Mesenchymal stem cell (in vitro differentiated cells and primary cell): ENCODE measurements around the gene NEDD8.
A peak's percentile ranks its signal among the peaks of the same experiment; 100 is the strongest.

Source experiments
- DNase-seq: peaks from one replicate; pipeline ENCODE4 v3.0.0-alpha.2; 2013
- H2AFZ ChIP-seq: one replicate; pipeline ENCODE4 v1.6.1; 2013; ENCODE audit warnings: low read depth, mild to moderate bottlenecking, control low read depth, inconsistent platforms, low read length, moderate library complexity
- H2AK5ac ChIP-seq: 2 replicates; pipeline ENCODE4 v1.6.1; 2013; ENCODE audit warnings: low read length, moderate library complexity, mild to moderate bottlenecking, inconsistent platforms; ENCODE audit not compliant: severe bottlenecking
- H2BK120ac ChIP-seq: one replicate; pipeline ENCODE4 v1.6.1; 2013; ENCODE audit warnings: low read depth, mild to moderate bottlenecking, inconsistent platforms, low read length, moderate library complexity
- H2BK12ac ChIP-seq, 2 experiments: one replicate each; pipeline ENCODE4 v1.6.1; 2013; ENCODE audit warnings: inconsistent platforms in 2 of 2, low read length in 2 of 2, mild to moderate bottlenecking in 2 of 2, moderate library complexity in 2 of 2, control low read depth in 1 of 2
- H2BK15ac ChIP-seq: one replicate; pipeline ENCODE4 v1.6.1; 2013; ENCODE audit warnings: mild to moderate bottlenecking, low read depth, inconsistent platforms; ENCODE audit not compliant: poor library complexity, severe bottlenecking
- H2BK5ac ChIP-seq: 2 replicates; pipeline ENCODE4 v1.6.1; 2013; ENCODE audit warnings: low read depth, mild to moderate bottlenecking, low read length, control low read depth, inconsistent platforms; ENCODE audit not compliant: poor library complexity, severe bottlenecking
- H3K14ac ChIP-seq, 2 experiments: one replicate each; pipeline ENCODE4 v1.6.1; 2013; ENCODE audit warnings: inconsistent platforms in 2 of 2, low read length in 2 of 2, control low read depth in 1 of 2, mild to moderate bottlenecking in 1 of 2, moderate library complexity in 1 of 2
- H3K18ac ChIP-seq, 2 experiments: one replicate each; pipeline ENCODE4 v1.6.1; 2013; ENCODE audit warnings: inconsistent platforms in 2 of 2, low read length in 2 of 2, control low read depth in 1 of 2, low read depth in 1 of 2, mild to moderate bottlenecking in 1 of 2
- H3K23ac ChIP-seq, 2 experiments: one replicate each; pipeline ENCODE4 v1.6.1; 2013; ENCODE audit warnings: inconsistent platforms in 2 of 2, low read length in 2 of 2, mild to moderate bottlenecking in 2 of 2, moderate library complexity in 2 of 2, control low read depth in 1 of 2
- H3K27ac ChIP-seq: 2 replicates; pipeline ENCODE4 v1.5.1; 2013; ENCODE audit warnings: mild to moderate bottlenecking, moderate library complexity, low read length, control low read depth, inconsistent platforms; ENCODE audit not compliant: poor library complexity, severe bottlenecking
- H3K27me3 ChIP-seq, 2 experiments: 2 replicates each; pipeline versions ENCODE4 v1.6.1 to v1.7.0; 2013; ENCODE audit warnings: low read length in 2 of 2, mild to moderate bottlenecking in 2 of 2, moderate library complexity in 2 of 2, control low read depth in 1 of 2, inconsistent platforms in 1 of 2; ENCODE audit not compliant: control insufficient read depth in 1 of 2, insufficient read depth in 1 of 2
- H3K36me3 ChIP-seq, 2 experiments: 2 replicates each; pipeline versions ENCODE4 v1.6.1 to v1.7.0; 2013; ENCODE audit warnings: low read length in 2 of 2, control low read depth in 1 of 2, inconsistent platforms in 1 of 2, low read depth in 1 of 2, mild to moderate bottlenecking in 1 of 2; ENCODE audit not compliant: insufficient read depth in 2 of 2, control insufficient read depth in 1 of 2
- H3K4ac ChIP-seq, 2 experiments: one replicate each; pipeline ENCODE4 v1.6.1; 2013; ENCODE audit warnings: inconsistent platforms in 2 of 2, low read length in 2 of 2, mild to moderate bottlenecking in 2 of 2, moderate library complexity in 2 of 2, control low read depth in 1 of 2, low read depth in 1 of 2
- H3K4me1 ChIP-seq: 2 replicates; pipeline ENCODE4 v1.6.1; 2013; ENCODE audit warnings: low read depth, low read length, control low read depth; ENCODE audit not compliant: control insufficient read depth, insufficient read depth
- H3K4me2 ChIP-seq: 2 replicates; pipeline ENCODE4 v1.6.1; 2013; ENCODE audit warnings: low read length, mild to moderate bottlenecking, inconsistent platforms; ENCODE audit not compliant: poor library complexity, severe bottlenecking
- H3K4me3 ChIP-seq, 2 experiments: 2 replicates each; pipeline versions ENCODE4 v1.5.1 to v1.7.0; 2013; ENCODE audit warnings: low read length in 2 of 2, mild to moderate bottlenecking in 2 of 2, control low read depth in 1 of 2, low read depth in 1 of 2; ENCODE audit not compliant: insufficient read depth in 1 of 2
- H3K79me1 ChIP-seq: replicated peaks from 2 replicates; pipeline ENCODE4 v1.6.1; 2013; ENCODE audit warnings: mild to moderate bottlenecking, control low read depth, low read length, inconsistent platforms; ENCODE audit not compliant: poor library complexity, severe bottlenecking
- H3K9ac ChIP-seq: 2 replicates; pipeline ENCODE4 v1.7.0; 2013; ENCODE audit warnings: mild to moderate bottlenecking, low read length, moderate library complexity
- H3K9me3 ChIP-seq: 2 replicates; pipeline ENCODE4 v1.7.0; 2013; ENCODE audit warnings: mild to moderate bottlenecking, low read length; ENCODE audit not compliant: control insufficient read depth
- H4K8ac ChIP-seq: one replicate; pipeline ENCODE4 v1.6.1; 2013; ENCODE audit warnings: inconsistent platforms, mild to moderate bottlenecking, low read length, moderate library complexity
- H4K91ac ChIP-seq: one replicate; pipeline ENCODE4 v1.6.1; 2013; ENCODE audit warnings: mild to moderate bottlenecking, low read length, inconsistent platforms
- WGBS: methylation state at CpG from one replicate; pipeline ENCODE4 v1.1.7; 2013; ENCODE audit warnings: mixed read lengths; 5-methylcytosine and 5-hydroxymethylcytosine counted together

NEDD8 gene

DNA sequence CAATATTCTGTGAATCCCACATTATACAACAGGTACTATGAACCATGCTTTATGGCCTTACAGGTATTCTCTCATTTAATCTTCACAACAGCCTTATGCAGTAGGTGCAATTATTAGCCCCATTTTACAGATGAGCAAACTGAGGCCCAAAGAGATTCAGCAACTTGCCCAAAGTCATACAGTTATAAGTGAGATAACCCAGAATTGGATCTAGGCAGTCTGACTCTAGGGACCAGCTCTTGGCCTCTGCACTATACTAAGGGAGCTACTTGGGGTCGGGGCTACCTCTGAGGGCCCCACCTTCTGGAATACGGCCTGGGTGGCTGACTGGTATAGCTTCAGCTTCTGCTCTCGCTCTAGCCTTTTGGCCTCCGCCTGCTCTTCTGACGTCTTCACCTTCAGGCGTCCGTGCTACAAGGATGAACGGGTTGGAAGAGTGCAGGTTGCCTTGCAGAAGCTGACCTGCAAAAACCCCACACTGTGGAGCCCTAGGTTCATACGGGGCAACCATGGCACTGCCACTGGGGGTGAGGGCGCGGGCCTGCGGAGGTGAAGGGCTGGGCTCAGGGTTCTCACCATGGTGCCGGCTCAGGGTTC, 38.5 kb upstream of the NEDD8 start:
- H3K9me3 ChIP-seq = no peaks in the 10 kb centered on the region
- H3K4me2 ChIP-seq = peak overlapping the region; percentile 78
- H3K18ac ChIP-seq = peak overlapping the region in 1 of 2 experiments; percentile 97
- peak overlapping the region; percentile 4 for H2BK15ac ChIP-seq
- H4K8ac ChIP-seq = peak overlapping the region; percentile 88
- H2BK120ac ChIP-seq = no peak overlapping the region
- no peak overlapping the region for H3K14ac ChIP-seq
- H3K4ac ChIP-seq = peak overlapping the region in 1 of 2 experiments; percentile 47
- 43% methylated on average over 13 of the region's 13 CpGs for WGBS
- no peak for DNase-seq
- peaks cover 9% of the 10 kb centered on the region for H3K4me1 ChIP-seq
- H3K4me3 ChIP-seq = peak overlapping the region; percentile 84 to 98
- H2AFZ ChIP-seq = peak overlapping the region; percentile 91
- H3K27ac ChIP-seq = peak overlapping the region; percentile 90
- H2AK5ac ChIP-seq = no peak overlapping the region
- H3K9ac ChIP-seq = peak overlapping the region; percentile 100
- peaks cover 45 to 48% of the 10 kb centered on the region in 2 experiments for H3K36me3 ChIP-seq
- peaks cover 33% of the 10 kb centered on the region for H3K79me1 ChIP-seq
- H4K91ac ChIP-seq = peak overlapping the region; percentile 87
- no peak overlapping the region for H3K23ac ChIP-seq
- peak overlapping the region in 1 of 2 experiments; percentile 10 for H2BK12ac ChIP-seq
- H2BK5ac ChIP-seq = no peak overlapping the region
- no peaks in the 10 kb centered on the region for H3K27me3 ChIP-seq

DNA sequence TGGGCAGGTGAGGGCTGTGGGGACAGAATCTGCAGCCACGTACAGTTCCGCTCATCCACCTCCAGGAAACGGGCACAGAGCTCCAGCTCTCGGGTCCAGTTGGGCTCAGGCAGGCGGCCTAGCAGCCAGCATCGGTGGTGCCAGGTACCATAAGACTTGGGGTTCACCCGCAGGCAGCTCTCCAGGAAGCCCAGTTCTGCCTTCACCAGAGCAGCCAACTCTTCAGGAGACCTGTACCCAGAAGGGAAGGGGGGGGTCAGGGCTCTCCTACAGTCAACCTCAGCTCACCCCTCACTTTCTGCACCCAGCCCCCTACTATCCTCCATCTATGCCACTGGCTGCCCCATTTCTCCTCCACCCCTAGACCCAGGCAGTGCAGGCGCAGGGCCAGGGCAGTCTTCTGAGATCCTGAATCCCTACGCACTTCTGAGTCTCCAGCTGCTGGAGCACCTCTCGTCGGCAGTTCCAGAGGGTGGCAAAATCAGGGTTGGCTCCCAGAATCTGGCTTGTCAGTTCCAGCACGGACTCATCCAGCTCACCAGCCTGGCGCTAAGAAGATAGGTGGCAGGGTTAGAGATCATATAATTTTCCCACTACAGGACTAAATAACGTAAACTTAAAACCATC, 37.9 kb upstream of the NEDD8 start:
- Histone ChIP-seq H4K91ac (no peak overlapping the region), H2BK12ac (peak overlapping the region in 1 of 2 experiments; percentile 27), H2BK5ac (no peak overlapping the region), H3K9me3 (no peaks in the 10 kb centered on the region), H3K4ac (no peak overlapping the region), H3K27me3 (no peaks in the 10 kb centered on the region), H2AFZ (no peak overlapping the region), H3K4me1 (peaks cover 9% of the 10 kb centered on the region), H3K9ac (no peak overlapping the region), H3K4me3 (no peak overlapping the region), H3K79me1 (peaks cover 30% of the 10 kb centered on the region), H3K23ac (no peak overlapping the region), H3K14ac (no peak overlapping the region), H2BK120ac (no peak overlapping the region), H3K36me3 (peaks cover 51 to 54% of the 10 kb centered on the region in 2 experiments), H3K4me2 (no peak overlapping the region), H3K27ac (no peak overlapping the region), H2BK15ac (no peak overlapping the region), H3K18ac (no peak overlapping the region), H4K8ac (peak overlapping the region; percentile 38), H2AK5ac (no peak overlapping the region)
- no peak for DNase-seq
- 96% methylated on average over 14 of the region's 14 CpGs for WGBS

DNA sequence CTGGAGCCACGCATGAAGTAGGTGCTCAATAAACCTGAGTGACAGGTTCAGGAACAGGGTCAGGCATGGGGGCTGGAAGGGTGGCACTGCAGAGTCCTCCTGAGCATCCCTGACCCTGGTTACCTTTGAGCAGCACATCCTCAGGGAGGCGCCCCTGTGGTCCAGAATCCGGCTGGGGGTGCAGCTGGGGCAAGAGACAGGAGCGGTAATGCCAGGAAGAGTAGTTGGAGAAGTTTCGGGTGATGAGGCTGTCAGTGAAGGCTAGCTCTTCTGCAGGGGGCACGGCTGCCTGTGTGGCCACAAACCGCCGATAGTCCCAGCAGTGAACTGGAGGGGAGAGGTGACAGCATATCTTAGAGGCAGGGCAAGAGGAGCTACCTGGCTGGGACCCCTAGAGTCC, 37.2 kb upstream of the NEDD8 start:
- Histone ChIP-seq H2BK15ac (no peak overlapping the region), H3K9me3 (no peaks in the 10 kb centered on the region), H3K23ac (no peak overlapping the region), H3K4me1 (peaks cover 9% of the 10 kb centered on the region), H3K18ac (no peak overlapping the region), H2BK5ac (no peak overlapping the region), H2BK120ac (no peak overlapping the region), H4K8ac (no peak overlapping the region), H3K14ac (no peak overlapping the region), H3K27me3 (no peaks in the 10 kb centered on the region), H4K91ac (no peak overlapping the region), H3K4ac (no peak overlapping the region), H3K79me1 (peaks cover 30% of the 10 kb centered on the region), H3K27ac (no peak overlapping the region), H2BK12ac (no peak overlapping the region), H2AFZ (no peak overlapping the region), H3K4me3 (no peak overlapping the region), H3K9ac (no peak overlapping the region), H3K4me2 (no peak overlapping the region), H3K36me3 (peaks cover 58 to 59% of the 10 kb centered on the region in 2 experiments), H2AK5ac (no peak overlapping the region)
- WGBS = 95% methylated on average over 8 of the region's 8 CpGs
- DNase-seq = no peak

DNA sequence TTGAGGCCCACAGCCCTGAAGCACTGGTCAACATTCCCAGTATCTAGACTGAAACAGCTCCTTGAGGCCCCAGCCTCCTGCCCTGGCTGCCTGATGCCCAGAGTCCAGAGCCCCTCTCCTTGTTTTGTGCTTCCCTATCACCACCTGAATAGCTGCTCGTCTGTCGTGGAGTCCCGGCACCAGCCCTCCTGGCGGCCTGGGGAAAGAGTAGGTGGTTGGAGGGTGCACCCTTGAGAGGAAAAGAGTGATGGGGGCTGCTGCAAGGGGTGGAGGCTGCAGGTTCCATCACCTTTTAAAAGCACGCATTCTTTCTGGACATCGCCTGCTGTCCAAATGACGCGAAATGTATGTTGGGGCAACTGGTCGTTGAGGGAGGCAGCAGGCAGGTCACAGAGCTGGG, 36.1 kb upstream of the NEDD8 start:
- DNase-seq = no peak
- H2BK12ac ChIP-seq = no peak overlapping the region
- peaks cover 9% of the 10 kb centered on the region for H3K4me1 ChIP-seq
- no peak overlapping the region for H2BK120ac ChIP-seq
- H3K79me1 ChIP-seq = peaks cover 28% of the 10 kb centered on the region
- no peaks in the 10 kb centered on the region for H3K9me3 ChIP-seq
- H3K4me3 ChIP-seq = no peak overlapping the region
- H4K91ac ChIP-seq = no peak overlapping the region
- no peak overlapping the region for H3K9ac ChIP-seq
- no peak overlapping the region for H2BK15ac ChIP-seq
- no peaks in the 10 kb centered on the region for H3K27me3 ChIP-seq
- no peak overlapping the region for H2BK5ac ChIP-seq
- H4K8ac ChIP-seq = no peak overlapping the region
- no peak overlapping the region for H3K4me2 ChIP-seq
- no peak overlapping the region for H3K18ac ChIP-seq
- H3K4ac ChIP-seq = no peak overlapping the region
- WGBS = 95% methylated on average over 9 of the region's 9 CpGs
- H3K27ac ChIP-seq = no peak overlapping the region
- H3K36me3 ChIP-seq = peaks cover 59 to 64% of the 10 kb centered on the region in 2 experiments
- H2AK5ac ChIP-seq = no peak overlapping the region
- no peak overlapping the region for H3K14ac ChIP-seq
- H2AFZ ChIP-seq = no peak overlapping the region
- H3K23ac ChIP-seq = no peak overlapping the region
